ENCODE data around the gene BORCS5.

DNA sequence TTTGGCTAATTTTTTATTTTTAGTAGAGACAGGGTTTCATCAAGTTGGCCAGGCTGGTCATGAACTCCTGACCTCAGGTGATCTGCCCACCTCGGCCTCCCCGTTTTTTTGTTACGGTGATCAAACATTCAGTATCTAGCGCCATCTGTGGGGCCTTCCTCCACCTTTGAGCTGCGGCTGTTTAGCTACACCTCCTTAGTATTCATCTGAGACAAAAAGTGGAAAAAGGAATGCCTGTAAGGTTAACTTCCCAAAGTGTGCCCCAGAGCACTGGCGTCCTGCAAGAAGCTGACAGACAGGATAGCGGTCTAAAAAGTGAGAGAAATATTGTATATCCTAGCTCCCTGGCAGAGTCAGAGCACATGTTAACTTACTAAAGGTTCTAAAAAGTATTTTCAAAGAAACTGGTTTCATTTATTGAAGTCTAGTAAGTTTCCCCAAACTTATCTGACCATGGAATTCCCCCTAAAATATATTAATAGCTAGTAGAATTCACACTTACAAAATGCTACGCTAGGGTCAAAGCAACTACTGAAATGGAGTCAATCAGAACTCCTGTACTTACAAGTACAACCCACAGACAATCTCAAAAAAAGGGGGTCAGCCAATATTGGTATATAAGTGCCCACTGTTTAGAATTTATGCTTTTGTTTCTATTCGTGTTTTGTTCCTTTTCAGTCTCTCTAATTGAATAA lies 146.7 kb downstream of the BORCS5 start:
- TF ChIP-seq EZH2 (IDR thresholded peaks at IDR 0.05) (no peak), POLR2AphosphoS5 (IDR thresholded peaks at IDR 0.05; ENCODE audit: borderline replicate concordance, low read depth, low read length) (no peak), FOXP2 (optimal IDR thresholded peaks at IDR 0.05; ENCODE audit: control extremely low read depth, extremely low read length, insufficient read depth) (no peak)

Measured in SK-N-MC (cell line).